NK-92 treated with Interleukin-12 subunit alpha and Interleukin-12 subunit beta, amount 100 ng/mL, for 24 hours (cell line): ENCODE results near the gene TBC1D2.
"Not testable (repeated sequence)": the region's sequence is repeated elsewhere in the genome, so short reads cannot be mapped to it uniquely, and the experiment has no call there.

ENCODE experiments used
- DNase-seq: peaks from one replicate; lab custom pipeline; 2025; lab: John Stamatoyannopoulos, UW

The TBC1D2 gene

DNA sequence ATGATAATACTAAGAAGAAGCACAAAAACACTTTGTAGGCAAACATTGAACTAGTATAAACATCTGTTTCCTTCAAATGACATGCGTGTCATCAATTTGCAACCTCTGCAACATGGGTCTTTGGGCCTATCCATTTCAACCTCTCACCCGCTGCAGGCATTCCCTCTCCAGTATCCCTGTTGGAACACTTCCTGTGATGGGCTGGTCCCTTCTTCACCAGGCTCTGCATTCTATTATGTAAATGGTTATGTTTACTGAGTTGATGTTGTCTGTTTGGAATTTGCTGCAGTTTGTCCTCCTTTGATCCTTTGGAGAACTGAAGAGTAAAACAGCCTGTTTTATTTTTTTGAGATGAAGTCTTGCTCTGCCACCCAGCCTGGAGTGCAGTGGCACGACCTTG, 16.6 kb upstream of the TBC1D2 start:
- DNase-seq, result no peak

DNA sequence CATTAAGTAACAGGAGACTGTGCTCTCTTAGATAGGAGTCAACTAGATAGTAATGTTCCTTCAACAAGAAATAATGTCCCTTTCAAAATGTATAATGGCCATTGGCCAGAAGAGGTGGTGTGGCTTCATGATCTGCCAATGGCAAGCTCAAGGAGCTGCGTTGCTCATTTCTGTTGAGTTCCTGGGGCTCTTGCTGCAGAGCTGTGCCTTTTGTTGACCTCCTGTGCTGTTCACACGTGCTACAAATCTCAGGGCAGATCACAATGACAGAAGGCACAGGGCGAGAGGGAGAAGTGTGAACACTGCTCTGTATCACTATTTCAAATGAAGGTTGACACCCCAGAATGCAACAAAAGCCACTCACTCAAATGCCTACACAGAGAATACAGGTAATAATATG, 16.0 kb upstream of the TBC1D2 start:
- DNase-seq, result no peak

GRCh38 chr9:98270284-98270683, 14.8 kb upstream of the TBC1D2 start:
- DNase-seq, result not testable (repeated sequence)

DNA sequence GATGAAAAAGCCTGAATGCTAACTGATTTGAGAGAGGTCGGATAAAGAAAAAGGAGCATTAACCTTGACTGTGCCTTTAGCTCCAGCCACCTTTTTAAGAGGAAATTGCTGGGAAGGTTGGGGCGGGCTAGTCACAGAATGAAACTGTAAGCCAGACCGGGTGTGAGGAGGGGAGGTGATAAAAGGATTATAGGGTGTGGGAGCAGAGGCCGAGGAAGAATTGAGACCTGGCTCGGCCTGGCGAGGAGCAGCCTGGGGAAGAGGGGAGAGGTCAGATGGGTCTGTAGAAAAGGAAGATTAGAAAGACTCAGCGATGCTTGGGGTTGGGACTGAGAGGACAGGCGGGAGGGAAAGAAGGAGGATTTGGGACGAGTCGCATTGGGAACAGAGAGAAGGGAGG, 14.2 kb upstream of the TBC1D2 start:
- not testable (repeated sequence) for DNase-seq

DNA sequence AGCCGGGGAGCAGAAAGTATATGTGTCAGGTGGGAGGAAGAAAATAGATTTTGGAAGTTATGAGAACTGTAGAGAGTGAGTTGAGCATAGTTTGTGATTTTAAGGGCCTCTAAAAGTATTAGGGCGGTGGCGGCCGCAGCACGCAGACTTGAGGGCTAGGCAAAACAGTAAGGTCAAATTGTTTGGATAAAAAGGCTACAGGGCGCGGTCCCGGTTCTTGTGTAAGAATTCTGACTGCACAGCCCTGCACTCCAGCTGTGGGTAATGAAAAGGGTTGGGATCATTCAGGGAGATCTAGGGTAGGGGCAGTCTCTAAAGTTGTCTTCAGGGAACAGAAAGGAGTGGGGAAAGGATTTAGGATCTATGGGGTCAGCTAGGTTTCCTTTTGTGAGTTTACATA, 12.1 kb upstream of the TBC1D2 start:
- DNase-seq, result not testable (repeated sequence)

- DNase-seq, result no peak
These were observed 9.1 kb upstream of the TBC1D2 start for GRCh38 chr9:98264516-98264915.

DNA sequence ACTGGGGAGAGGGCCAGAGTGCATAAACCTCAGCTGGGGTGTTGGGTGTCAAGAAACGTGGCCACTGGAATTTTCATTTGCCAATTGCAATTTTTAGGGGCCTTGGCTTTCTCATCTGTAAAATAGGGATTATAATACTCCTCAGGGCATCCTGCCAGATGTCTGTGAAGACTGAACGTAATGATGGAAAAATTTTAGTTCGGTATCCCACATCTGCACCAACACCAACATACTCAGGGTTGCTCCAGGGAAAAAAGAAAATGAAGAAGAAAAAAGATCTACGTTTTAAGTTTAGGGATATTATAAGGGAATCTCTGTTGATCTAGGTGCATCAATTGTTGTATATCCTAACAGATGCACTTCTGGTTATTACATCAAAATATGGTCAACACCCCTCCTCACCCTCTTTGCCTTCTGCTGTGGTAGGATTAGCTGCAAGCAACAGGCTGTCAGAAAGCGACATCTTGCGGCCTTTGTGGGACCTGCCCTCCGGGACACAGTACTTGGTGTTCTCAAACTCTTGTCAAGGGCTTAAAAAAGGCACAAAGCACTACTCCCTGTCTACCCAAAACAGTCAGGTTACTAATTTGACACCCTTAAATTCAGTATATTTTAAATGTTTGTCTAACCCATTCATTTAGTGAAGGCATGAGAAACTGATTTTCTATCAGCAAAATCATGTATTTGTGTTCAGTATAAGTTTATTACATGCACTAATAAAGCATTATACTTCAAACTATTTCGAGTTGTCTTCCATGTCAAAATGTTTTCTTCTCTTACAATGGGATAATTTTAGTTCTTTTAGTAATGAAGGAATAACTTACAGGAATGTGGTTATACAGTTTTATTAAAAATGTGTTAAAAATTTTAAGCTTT, 8.3 kb upstream of the TBC1D2 start:
- peak; percentile 43 for DNase-seq

GRCh38 chr9:98263080-98263479, 7.6 kb upstream of the TBC1D2 start:
- no peak for DNase-seq

- no peak for DNase-seq
These were observed 6.6 kb upstream of the TBC1D2 start for GRCh38 chr9:98262056-98262455.

- no peak for DNase-seq
These were observed 5.2 kb upstream of the TBC1D2 start for GRCh38 chr9:98260635-98261034.

GRCh38 chr9:98259791-98260190, 4.3 kb upstream of the TBC1D2 start:
- no peak for DNase-seq

- no peak for DNase-seq
These were observed 1.3 kb upstream of the TBC1D2 start for GRCh38 chr9:98256756-98257155.

DNA sequence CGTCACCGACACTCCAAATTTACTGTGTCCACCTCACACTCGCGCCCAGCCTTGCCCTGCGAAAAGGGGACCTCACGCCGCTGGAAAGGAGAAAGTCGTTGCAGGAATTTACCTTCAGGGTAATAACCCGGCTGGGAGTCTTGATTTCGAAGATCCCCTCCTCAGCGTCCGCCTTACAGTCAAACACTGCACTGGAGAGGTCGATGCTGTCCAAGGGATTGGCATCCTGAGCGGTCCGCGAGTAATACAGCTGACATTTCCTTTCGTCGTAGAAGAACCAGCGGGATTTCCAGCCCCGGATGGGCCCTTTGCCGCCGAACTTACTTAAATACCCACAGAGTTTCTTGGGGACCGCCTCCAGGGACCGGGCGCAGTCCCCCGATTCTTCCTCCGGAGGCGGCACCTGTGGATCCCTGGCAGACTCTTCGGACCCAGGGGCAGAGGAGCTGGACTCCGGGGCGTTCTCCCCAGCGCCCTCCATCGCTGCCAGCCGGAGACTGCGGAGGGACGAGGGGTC, 330 bp downstream of the TBC1D2 start:
- DNase-seq, result no peak

- no peak for DNase-seq
These were observed 1.0 kb downstream of the TBC1D2 start for GRCh38 chr9:98254228-98255060.

DNA sequence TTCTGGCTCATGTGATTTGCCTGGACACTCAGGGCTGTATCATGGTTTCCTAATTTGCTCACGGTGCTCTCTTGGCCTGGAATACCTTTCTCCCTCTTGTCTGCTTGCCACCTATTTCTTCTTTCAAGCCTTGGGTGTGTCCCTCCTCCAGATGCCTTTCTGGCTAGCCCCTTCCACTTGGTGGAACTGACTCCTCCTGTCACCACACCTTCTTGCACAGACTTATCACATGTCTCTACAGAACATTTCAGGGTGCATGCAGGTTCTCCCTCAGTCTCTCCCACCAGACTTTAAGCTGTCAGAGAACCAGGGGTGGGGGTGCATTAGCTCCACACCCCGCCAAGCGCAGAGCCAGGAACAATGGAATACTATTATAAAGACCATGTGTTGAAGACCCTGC, 1.9 kb downstream of the TBC1D2 start:
- DNase-seq, result no peak

DNA sequence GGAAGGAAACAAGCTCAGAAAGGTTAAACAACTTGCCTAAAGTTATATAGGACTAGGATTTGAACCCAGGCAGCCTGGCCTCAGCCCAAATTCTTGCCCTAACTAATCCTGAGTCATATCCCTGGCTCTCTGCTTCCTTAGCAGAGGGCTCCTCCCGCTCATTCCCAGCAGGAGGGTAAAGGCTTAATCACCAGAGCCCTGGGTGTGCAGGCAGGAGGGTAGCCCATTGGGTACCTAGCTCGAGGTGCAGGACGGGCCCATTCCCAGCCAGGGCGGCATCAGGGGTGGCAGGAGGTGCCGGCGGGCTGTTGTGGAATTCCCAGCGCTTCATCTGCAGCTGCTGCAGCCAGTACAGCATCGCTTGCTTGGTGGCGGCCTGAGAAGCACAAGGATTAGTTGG, 3.9 kb downstream of the TBC1D2 start:
- no peak for DNase-seq

- DNase-seq, result no peak
These were observed 5.7 kb downstream of the TBC1D2 start for GRCh38 chr9:98249771-98250170.

DNA sequence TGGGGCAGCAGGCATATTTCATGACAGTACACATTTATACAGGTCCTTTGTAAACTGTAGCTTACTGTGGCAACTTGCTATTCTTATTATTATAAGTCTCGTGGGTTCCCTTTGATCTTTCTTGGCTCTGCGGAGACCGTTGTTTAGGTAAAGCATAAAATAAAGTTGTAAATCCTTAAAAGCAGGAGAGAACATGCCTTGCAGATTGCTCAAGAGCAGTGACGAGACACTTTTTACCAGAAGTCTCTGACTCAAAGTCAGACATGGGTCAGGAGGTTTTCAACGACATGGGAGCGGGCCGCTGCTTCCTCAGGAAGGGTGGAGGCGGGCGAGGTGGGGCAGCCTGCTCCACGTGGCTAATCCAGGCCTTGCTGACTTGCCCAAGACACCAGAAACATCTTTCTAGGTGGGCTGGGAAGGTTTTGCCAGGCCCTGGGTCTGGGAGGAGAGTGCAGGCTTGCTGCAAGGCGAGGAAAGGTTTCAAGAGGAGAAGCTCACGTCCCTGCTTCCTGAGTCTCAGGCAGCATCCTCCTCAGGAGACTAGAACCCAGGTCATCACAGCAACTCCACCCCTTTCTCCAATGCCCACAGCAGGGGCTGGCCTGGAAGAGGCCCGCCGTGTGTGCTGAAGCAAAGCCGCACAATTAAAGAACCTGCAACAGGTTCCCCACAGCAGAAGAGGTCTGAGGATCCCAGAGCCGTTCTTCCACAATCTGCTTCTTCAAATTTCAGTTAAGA, 6.5 kb downstream of the TBC1D2 start:
- DNase-seq, result no peak

- no peak for DNase-seq
These were observed 7.4 kb downstream of the TBC1D2 start for GRCh38 chr9:98247831-98248657.

GRCh38 chr9:98242426-98242825, 13.0 kb downstream of the TBC1D2 start:
- no peak for DNase-seq
